ENCODE measurements around the gene DHODH.

DNA sequence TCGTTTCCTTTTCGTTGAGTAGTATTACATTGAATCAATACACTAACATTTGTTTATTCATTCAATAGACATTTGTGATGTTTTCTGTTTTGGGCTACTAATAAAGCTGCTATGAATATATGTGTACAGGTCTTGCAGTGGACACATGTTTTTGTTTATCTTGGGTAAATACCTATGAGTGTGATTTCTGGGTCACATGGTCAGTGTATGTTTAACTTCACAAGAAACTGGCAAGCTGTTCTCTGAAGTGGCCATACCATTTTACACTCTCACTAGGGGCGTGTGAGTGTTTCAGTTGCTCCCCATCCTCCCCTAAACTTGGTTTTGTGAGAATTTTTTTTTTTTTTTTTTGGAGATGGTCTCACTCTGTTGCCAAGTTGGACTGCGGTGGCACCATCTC is 43.3 kb upstream of the DHODH start:
- no peak for TF ChIP-seq POLR2A (IDR thresholded peaks at IDR 0.05)
- TF ChIP-seq, protein P1, sequence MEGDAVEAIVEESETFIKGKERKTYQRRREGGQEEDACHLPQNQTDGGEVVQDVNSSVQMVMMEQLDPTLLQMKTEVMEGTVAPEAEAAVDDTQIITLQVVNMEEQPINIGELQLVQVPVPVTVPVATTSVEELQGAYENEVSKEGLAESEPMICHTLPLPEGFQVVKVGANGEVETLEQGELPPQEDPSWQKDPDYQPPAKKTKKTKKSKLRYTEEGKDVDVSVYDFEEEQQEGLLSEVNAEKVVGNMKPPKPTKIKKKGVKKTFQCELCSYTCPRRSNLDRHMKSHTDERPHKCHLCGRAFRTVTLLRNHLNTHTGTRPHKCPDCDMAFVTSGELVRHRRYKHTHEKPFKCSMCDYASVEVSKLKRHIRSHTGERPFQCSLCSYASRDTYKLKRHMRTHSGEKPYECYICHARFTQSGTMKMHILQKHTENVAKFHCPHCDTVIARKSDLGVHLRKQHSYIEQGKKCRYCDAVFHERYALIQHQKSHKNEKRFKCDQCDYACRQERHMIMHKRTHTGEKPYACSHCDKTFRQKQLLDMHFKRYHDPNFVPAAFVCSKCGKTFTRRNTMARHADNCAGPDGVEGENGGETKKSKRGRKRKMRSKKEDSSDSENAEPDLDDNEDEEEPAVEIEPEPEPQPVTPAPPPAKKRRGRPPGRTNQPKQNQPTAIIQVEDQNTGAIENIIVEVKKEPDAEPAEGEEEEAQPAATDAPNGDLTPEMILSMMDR (IDR thresholded peaks at IDR 0.05) = no peak

Measured in thyroid gland (tissue), 4 donors.